Neural cell (in vitro differentiated cells): ENCODE data around the gene PEMT. TPM values are rescaled to one million over a fixed set of nuclear protein-coding genes. Genes with fewer than 3 reads are reported as not detected.

Experiments used
- H2AFZ ChIP-seq: fragments of 200-600, 300-800 bp; sonication (generic), shearing (Covaris generic); 2 replicates; pipeline ENCODE4 v1.6.0; 2014; ENCODE audit warnings: low read depth, mild to moderate bottlenecking, antibody characterized with exemption, low read length, moderate library complexity
- H3F3A ChIP-seq: fragments of 200-600 bp; shearing (Covaris generic); 2 replicates; pipeline ENCODE4 v1.6.1; 2016; ENCODE audit warnings: mild to moderate bottlenecking, moderate library complexity, mixed read lengths, antibody characterized with exemption, low read length; ENCODE audit not compliant: insufficient read depth, poor library complexity, severe bottlenecking
- H3K27ac ChIP-seq: fragments of 200-600, 300-800 bp; sonication (generic), shearing (Covaris generic); 2 replicates; pipeline ENCODE4 v1.5.1; 2014; ENCODE audit warnings: mild to moderate bottlenecking, low read length, moderate library complexity
- H3K27me3 ChIP-seq: fragments of 300-800, 200-600 bp; sonication (generic), shearing (Covaris generic); 2 replicates; pipeline ENCODE4 v1.6.0; 2014; ENCODE audit warnings: mild to moderate bottlenecking, low read depth, low read length, moderate library complexity; ENCODE audit not compliant: insufficient read depth
- H3K36me3 ChIP-seq: fragments of 300-800, 200-600 bp; sonication (generic), shearing (Covaris generic); 2 replicates; pipeline ENCODE4 v1.5.1; 2014; ENCODE audit warnings: mild to moderate bottlenecking, antibody characterized with exemption, low read length, moderate library complexity; ENCODE audit not compliant: insufficient read depth
- H3K4me2 ChIP-seq: fragments of 300-800, 200-600 bp; sonication (generic), shearing (Covaris generic); 2 replicates; pipeline ENCODE4 v1.6.0; 2014; ENCODE audit warnings: mild to moderate bottlenecking, low read length
- H3K4me3 ChIP-seq: fragments of 300-800, 200-600 bp; sonication (generic), shearing (Covaris generic); 2 replicates; pipeline ENCODE4 v1.5.1; 2014; ENCODE audit warnings: mild to moderate bottlenecking, low read length, moderate library complexity
- H3K79me2 ChIP-seq: fragments of 200-600 bp; shearing (Covaris generic); replicated peaks from 2 replicates; pipeline ENCODE4 v1.6.0; 2014; ENCODE audit warnings: mild to moderate bottlenecking, low read length, moderate library complexity; ENCODE audit not compliant: insufficient read depth
- H3K9ac ChIP-seq: fragments of 300-800, 200-600 bp; sonication (generic), shearing (Covaris generic); 2 replicates; pipeline ENCODE4 v1.6.1; 2016; ENCODE audit warnings: mild to moderate bottlenecking, low read length, mixed read lengths
- H3K9me2 ChIP-seq: fragments of 200-600 bp; shearing (Covaris generic); 2 replicates; pipeline ENCODE4 v1.6.1; 2016; ENCODE audit warnings: mild to moderate bottlenecking, low read length, mixed read lengths; ENCODE audit not compliant: insufficient read depth
- H3K9me3 ChIP-seq: fragments of 200-600, 300-800 bp; sonication (generic), shearing (Covaris generic); 2 replicates; pipeline ENCODE4 v1.6.1; 2016; ENCODE audit warnings: mild to moderate bottlenecking, mixed run types, low read length, moderate library complexity, mixed read lengths
- H4K20me1 ChIP-seq: fragments of 200-600 bp; shearing (Covaris generic); 2 replicates; pipeline ENCODE4 v1.6.1; 2016; ENCODE audit warnings: mild to moderate bottlenecking, mixed run types; ENCODE audit not compliant: insufficient read depth
- CTCF ChIP-seq: fragments of 450-650 bp; IDR thresholded peaks from 2 replicates; pipeline ENCODE4 v1.5.1; 2014; ENCODE audit warnings: antibody characterized with exemption, mild to moderate bottlenecking, moderate library complexity; ENCODE audit not compliant: poor library complexity, severe bottlenecking
- EP300 ChIP-seq: fragments of 450-650 bp; conservative IDR thresholded peaks from 2 replicates; pipeline ENCODE4 v1.6.1; 2014; ENCODE audit warnings: antibody characterized with exemption, mild to moderate bottlenecking, moderate library complexity; ENCODE audit not compliant: poor library complexity, severe bottlenecking
- EZH2 ChIP-seq: fragments of 200-600, 300-800 bp; shearing (Covaris generic), sonication (generic); IDR thresholded peaks from 2 replicates; pipeline ENCODE4 v1.6.1; 2014; ENCODE audit warnings: antibody characterized with exemption, low read length, borderline replicate concordance, mild to moderate bottlenecking; ENCODE audit not compliant: insufficient read depth, poor library complexity, severe bottlenecking
- MXI1 ChIP-seq: fragments of 450-650 bp; conservative IDR thresholded peaks from 2 replicates; pipeline ENCODE4 v1.6.1; 2014; ENCODE audit warnings: antibody characterized with exemption, mild to moderate bottlenecking; ENCODE audit not compliant: poor library complexity, severe bottlenecking
- POLR2AphosphoS5 ChIP-seq: IDR thresholded peaks from 2 replicates; pipeline ENCODE4 v1.6.1; 2012
- RAD21 ChIP-seq: fragments of 450-650 bp; conservative IDR thresholded peaks from 2 replicates; pipeline ENCODE4 v1.6.1; 2014; ENCODE audit warnings: antibody characterized with exemption, mild to moderate bottlenecking, moderate library complexity
- REST ChIP-seq: IDR thresholded peaks from 2 replicates; pipeline ENCODE4 v1.6.1; 2012; ENCODE audit warnings: borderline replicate concordance
- SMC3 ChIP-seq: fragments of 450-650 bp; conservative IDR thresholded peaks from 2 replicates; pipeline ENCODE4 v1.6.1; 2014; ENCODE audit warnings: antibody characterized with exemption, mild to moderate bottlenecking, moderate library complexity; ENCODE audit not compliant: poor library complexity
- TAF1 ChIP-seq: IDR thresholded peaks from 2 replicates; pipeline ENCODE4 v1.6.1; 2012; ENCODE audit warnings: low read depth
- polyA plus RNA-seq: library from polyadenylated mRNA; depleted of rRNA; stranded (reverse); fragments of >200 nt; gene quantifications from 2 replicates; pipeline ENCODE4 v1.2.3, GENCODE V29; 2014

PEMT gene
- polyA plus RNA-seq, 1 donor from 2014 or later, result 71.7 TPM

GRCh38 chr17:17520599-17521232 is 70.8 kb downstream of the PEMT start:
- Histone ChIP-seq H3K4me2 (no peak overlapping the region), H3K4me3 (no peak overlapping the region), H3K27me3 (no peaks in the 10 kb centered on the region), H3K9me2 (no peaks in the 10 kb centered on the region), H4K20me1 (no peaks in the 10 kb centered on the region), H3K9me3 (no peaks in the 10 kb centered on the region), H3K36me3 (no peaks in the 10 kb centered on the region), H3K9ac (no peak overlapping the region), H2AFZ (no peak overlapping the region), H3F3A (no peaks in the 10 kb centered on the region), H3K79me2 (no peaks in the 10 kb centered on the region), H3K27ac (no peak overlapping the region)
- TF ChIP-seq POLR2AphosphoS5, result no peak

GRCh38 chr17:17519886-17520285 is 71.6 kb downstream of the PEMT start:
- no peaks in the 10 kb centered on the region for H4K20me1 ChIP-seq
- H3K27ac ChIP-seq, result no peak overlapping the region
- no peaks in the 10 kb centered on the region for H3K36me3 ChIP-seq
- no peaks in the 10 kb centered on the region for H3K27me3 ChIP-seq
- H3K9ac ChIP-seq, result no peak overlapping the region
- H3K4me2 ChIP-seq, result no peak overlapping the region
- no peaks in the 10 kb centered on the region for H3F3A ChIP-seq
- H3K79me2 ChIP-seq, result no peaks in the 10 kb centered on the region
- H3K9me2 ChIP-seq, result no peaks in the 10 kb centered on the region
- H3K9me3 ChIP-seq, result no peaks in the 10 kb centered on the region
- no peak overlapping the region for H2AFZ ChIP-seq
- H3K4me3 ChIP-seq, result no peak overlapping the region
- TF ChIP-seq MXI1, result no peak
- no peak for TF ChIP-seq TAF1
- TF ChIP-seq RAD21, result no peak
- no peak for TF ChIP-seq POLR2AphosphoS5
- TF ChIP-seq REST, result no peak
- no peak for TF ChIP-seq CTCF
- TF ChIP-seq EZH2, result no peak
- TF ChIP-seq SMC3, result no peak
- no peak for TF ChIP-seq EP300
